Cardiac septum (tissue), 1 donor: ENCODE data around the gene PSMC4. TPM values are rescaled to one million over a fixed set of nuclear protein-coding genes. Genes with fewer than 3 reads are reported as not detected.
A peak's percentile ranks its signal among the peaks of the same experiment; 100 is the strongest.

Source experiments
- DNase-seq: peaks from one replicate; pipeline ENCODE4 v3.0.0-alpha.2; 2020; ENCODE audit warnings: low spot score
- intact Hi-C: fragments of 100-400 bp; cut with DNase I; formaldehyde crosslinking; loops from one replicate; pipeline ENCODE4 v1.14.0; 2022
- long read RNA-seq: library from polyadenylated mRNA; unstranded; transcript quantifications from one replicate; pipeline ENCODE4 v2.0.0, GENCODE V29; 2021
- total RNA-seq: library from RNA; stranded (reverse); fragmentation: NEBNext Ultra II Directional; extraction: Animal tissue kit (Norgen Biotek cat#: 25700); gene quantifications from one replicate; pipeline ENCODE4 v1.2.1, GENCODE V29; 2021
- donor health status: DM: no; HTN: no; CAD: no.

Gene PSMC4
- 70.2 TPM for total RNA-seq
- long read RNA-seq, transcript PSMC4-201 (11 exons, 1,591 nt), result major isoform, 99 of 113 reads
- long read RNA-seq, partial matches to known transcripts, result 6 of 113 reads
- long read RNA-seq, other reads (novel, unspliced or antisense), result 5 of 113 reads

DNA sequence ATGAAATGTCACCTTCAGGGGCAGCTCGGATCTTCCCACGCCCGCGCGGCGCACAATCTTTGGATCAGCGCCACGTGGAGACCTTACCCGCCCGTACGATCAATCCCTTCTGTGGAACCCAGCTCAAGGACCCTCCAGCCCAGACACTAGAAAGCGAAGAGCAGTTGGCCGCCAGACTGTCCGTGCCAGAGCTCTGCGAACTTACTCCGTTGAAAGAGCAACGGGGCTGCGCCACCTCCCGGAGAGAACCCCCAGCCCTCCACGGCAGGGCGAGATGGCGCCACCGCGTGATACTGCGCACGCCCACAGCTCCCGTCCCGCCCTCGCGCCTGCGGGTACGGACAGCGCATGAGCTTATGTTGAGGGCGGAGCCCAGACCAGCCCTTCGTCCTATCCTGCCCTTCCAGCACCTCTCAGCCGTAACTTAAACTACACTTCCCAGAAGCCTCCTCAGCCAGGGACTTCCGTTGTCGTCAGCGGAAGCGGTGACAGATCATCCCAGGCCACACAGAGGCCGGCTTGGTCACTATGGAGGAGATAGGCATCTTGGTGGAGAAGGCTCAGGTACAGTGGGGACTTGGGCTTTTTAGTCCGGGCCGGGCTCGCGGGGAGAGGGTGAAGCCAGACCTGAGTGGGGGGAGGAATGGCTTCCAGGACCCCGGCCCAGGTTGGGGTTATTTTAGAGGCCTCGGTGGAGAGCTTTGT lies at the start of gene PSMC4:
PSMC4 (plus strand) TSS at position 491 of the 705 bp plus-strand sequence; CDS start at position 529, 38 bp downstream.
- intact Hi-C loops, result loop anchor here (1.0 to 10.0 kb wide), 3 partner anchors 25 to 176 kb away; partner anchors contain the start of gene FBL
- peak; percentile 99 for DNase-seq

DNA sequence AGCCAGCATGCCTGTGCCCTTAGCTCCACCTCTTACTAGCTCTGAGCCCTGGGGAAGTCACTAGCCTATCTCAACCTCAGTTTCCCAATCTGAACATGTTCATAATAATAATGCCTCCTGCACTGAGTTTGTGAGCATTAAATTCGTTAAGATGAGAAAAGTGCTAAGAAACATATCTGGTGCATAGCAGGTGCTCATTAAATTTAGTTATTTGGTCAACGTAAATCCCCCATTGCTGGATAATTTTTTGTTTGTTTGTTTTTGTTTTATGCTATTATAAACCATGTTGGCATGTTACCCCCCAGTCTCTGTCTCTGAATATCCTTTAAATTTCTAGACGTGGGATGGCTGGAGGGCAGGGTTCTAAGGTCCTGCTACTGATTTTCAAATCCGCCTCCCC lies 47.1 kb upstream of the PSMC4 start:
- DNase-seq, result no peak
- intact Hi-C loops, result no loop called here

DNA sequence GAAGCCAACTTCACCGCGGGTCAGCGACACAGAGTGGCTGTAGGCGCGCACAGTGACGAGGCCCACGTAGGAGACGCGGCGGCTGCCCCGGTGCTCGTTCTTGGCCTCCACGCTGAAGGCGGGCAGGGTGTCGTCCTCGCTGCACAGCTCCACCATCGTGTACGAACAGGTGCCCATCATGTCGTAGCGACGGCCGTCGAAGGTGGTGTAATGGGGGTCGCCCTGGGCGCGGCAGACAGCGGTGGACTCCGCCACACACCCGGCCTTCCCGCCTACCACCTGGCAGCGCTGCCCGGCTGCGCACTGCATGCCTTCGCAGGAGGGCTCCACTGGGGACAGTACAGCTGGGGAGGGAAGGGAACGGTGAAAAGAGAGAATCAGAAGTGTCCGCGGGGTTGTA lies 46.6 kb upstream of the PSMC4 start:
- no peak for DNase-seq
- intact Hi-C loops, result no loop called here

DNA sequence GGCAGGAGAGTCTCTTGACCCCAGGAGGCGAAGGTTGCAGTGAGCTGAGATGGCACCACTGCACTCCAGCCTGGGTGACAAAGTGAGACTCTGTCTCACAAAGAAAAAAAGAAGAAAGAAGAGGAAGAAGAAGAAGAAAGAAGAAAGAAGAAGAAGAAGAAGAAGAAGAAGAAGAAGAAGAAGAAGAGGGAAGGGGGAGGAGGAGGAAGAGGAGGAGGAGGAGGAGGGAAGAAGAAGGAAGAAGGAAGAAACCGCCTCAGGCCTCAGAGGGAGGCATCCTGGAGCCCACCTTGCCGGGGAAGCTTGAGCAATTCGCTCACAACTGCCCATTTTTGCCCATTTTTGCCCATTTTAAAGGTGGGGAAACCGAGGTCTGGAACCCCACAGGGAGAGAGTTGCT lies 46.0 kb upstream of the PSMC4 start:
- DNase-seq, result no peak
- intact Hi-C loops, result no loop called here

DNA sequence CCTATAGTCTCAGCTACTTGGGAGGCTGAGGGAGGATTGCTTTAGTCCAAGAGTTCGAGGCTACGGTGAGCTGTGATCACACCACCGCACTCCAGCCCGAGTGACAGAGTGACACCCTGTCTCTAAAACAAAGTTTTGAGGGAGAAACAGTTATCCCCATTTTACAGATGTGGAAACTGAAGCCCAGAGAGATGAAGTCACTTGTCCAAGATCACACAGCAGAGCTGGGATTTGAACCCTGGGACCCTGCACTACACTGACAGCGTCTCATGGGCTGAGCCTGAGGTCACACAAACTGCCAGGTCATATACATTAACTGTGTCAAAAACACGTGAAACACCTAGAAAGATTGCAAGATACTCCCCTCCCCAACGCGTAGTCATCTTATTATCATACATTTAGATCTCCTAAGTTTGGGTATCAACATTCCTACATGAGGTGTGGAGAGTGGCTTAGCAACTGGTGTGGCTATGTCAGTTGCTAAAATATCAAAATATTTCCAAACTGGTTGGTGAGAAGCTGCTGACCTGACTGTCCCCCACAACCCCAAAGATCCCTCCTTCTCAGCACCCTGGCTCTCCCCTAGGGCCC lies 44.7 kb upstream of the PSMC4 start:
- intact Hi-C loops, result no loop called here
- peak; percentile 31 for DNase-seq

DNA sequence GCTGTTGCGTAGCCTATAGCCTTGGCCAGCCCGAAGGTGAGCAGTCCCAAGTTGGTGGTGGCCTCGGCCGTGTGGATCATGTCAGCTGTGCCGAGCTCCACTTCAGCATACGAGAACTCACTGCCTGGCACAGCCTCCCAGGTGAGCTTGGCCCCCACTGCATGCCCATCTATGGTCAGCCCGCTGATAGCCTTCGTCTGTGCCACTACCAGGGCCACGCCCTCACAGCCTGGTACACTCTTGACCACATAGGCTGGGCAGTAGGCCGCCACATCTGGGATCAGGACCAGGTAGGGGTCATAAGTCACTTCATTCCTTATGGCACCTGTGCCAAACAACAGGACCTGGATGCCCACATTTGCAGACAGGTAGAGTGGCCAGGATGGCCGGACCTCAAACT lies 43.9 kb upstream of the PSMC4 start:
- intact Hi-C loops, result no loop called here
- peak; percentile 63 for DNase-seq

DNA sequence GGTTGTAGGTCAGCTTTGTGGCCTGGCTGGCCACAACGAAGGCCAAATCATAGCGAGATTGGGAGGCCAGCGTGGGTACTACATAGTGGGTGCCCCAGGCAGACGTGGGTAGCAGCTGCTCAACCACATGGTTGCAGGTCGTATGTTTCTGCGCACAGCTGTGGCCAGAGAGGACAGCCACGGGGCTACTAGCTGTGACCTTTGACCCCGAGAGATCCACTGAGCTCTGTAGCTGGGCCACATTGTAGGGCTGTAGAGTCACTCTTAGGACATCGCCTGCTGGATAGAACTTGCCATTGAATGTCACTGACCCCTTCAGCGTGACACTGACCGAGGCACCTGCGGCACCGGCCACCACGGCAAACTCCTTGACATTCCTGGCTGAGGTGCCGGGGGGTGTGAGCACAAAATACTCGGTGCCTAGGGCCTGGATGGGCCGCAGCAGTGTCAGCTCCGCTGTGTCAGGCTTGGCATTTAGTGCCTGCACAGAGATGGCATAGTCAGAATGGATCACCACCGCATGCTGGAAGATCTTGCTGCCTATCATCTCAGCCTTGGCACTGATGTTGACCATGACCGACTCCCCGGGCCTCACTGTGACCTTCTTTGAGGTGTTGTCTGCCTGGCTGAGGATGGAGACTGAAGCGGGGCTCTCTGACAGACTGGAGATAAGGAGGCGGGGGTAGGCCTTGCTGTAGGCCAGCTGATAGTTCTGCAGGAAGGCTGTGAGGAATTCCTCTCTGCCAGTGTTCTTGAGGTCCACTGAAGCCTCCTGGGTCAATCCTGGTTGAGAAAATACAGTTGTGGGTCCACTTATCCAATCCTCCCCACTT lies 43.2 kb upstream of the PSMC4 start:
- intact Hi-C loops, result no loop called here
- DNase-seq, result peak; percentile 39

DNA sequence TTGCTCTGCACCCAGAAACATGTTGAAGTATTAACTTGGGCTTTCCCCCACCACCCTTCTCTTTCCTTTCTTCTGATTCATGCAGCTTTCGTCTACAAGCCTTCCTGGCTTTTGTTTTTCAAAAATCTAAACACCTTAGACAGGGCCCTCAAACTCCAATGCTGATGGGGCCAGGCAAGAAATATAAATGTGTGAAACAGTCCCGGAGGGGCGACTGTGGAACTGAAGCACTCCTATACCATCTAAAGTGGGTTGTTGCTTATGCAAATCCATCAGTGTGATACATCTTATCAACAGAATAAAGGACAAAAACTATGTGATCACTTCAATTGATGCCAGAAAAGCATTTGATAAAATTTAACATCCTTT lies 42.6 kb upstream of the PSMC4 start:
- DNase-seq, result peak; percentile 59
- intact Hi-C loops, result no loop called here

DNA sequence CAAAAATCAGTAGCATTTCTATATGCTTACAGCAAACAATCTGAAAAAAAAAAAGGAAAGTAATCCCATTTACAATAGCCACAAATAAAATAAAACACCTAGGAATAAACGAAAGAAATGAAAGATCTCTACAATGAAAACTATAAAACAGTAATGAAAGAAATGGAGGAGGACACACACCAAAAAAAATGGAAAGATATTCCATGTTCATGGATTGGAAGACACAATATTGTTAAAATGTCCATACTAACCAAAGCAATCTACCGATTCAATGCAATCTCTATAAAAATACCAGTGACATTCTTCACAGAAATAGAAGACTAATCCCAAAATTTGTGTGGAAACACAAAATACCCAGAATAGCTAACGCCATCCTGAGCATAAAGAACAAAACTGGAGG lies 41.2 kb upstream of the PSMC4 start:
- intact Hi-C loops, result no loop called here
- no peak for DNase-seq

DNA sequence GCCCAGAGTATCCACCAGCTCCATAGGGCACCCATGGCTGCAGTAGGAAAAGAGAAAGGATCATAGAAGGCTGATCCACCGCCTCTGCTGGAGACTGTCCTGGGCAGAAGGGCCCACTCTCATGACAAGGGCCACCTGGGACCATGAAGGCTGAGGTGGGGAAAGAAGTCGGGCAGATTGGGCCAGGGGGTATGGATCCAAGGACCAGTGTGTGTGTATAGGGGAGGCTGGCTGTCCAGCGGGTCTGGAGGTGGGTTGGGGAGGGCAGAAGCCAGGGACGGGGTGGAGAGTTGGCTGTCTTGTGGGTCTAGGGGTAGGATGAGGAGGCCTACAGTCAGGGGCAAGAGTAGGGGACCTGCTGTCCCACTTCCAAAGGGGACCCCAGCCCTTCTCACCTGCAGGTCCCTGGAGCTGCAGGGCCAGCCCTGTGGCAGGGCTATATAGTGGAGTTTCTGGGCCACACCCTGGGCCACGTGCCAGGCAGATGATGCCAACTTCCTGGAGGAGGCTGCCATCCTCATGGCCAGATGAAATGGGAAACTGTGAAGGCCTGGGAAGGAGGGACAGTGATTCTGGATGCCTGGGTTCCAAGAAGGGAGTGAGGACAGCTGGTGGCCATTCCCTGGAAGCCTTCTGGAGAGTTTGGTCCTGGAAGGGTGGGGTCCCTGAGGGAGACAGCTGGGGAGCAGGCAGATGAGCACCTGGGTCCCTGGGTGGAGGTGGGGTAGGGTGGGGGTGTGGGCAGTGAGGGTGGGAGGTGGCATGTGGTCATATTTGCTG lies 36.2 kb upstream of the PSMC4 start, which contains the start of gene FCGBP:
FCGBP (minus strand) TSS at position 51 of the 780 bp plus-strand sequence.
- DNase-seq, result no peak

DNA sequence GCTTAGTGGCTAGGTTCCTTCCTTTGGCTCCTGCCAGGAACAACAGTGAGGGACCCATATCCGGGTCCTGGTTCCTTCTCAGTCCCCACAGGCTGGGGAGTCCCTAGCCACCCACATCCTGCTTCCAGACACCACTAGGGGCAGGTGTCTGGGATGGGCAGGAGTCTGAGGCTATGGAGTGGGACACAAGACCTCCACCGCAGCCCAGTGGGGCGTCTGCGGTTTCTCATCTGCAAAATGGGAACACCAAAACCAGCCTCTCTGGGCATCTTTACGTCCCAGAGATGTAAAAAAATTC lies 35.7 kb upstream of the PSMC4 start:
- DNase-seq, result no peak
- intact Hi-C loops, result no loop called here

More for the DNA sequence above, 36.2 kb upstream of the PSMC4 start, which contains the start of gene FCGBP:
- intact Hi-C loops, result no loop called here

DNA sequence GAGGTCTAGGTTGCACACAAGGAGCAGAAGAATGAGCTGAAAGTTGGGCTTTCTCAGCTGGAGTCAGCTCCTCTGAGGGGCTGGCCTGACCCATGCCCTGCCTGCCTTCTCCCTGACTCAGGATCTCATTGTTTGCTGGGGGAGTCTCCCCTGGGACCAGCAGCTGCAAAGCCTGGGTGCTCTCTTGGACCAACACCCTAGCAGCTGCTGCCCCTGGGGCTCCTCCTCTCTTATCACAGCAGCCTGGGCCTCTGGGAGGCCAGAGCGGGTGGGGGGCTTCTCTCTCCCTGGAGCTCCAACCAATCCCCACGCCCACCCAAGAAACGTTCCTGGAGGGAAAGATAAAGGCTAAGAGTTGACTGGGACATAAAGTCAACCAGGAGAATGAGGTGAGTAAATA lies 34.9 kb upstream of the PSMC4 start:
- DNase-seq, result no peak
- intact Hi-C loops, result no loop called here

DNA sequence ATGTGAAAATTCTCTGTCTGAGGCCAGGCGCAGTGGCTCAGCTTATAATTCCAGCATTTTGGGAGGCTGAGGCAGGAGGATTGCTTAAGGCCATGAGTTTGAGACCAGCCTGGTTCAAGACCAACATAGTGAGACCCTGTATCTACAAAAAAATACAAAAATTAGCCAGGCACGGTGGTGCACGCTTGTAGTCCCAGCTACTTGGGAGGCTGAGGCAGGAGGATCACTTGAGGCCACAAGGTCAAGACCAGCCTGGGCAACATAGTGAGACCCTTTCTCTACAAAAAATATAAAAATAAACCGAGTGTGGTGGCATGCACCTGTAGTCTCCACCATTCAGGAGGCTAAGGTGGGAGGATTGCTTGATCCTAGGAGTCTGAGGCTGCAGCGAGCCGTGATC lies 34.3 kb upstream of the PSMC4 start:
- no peak for DNase-seq
- intact Hi-C loops, result no loop called here

DNA sequence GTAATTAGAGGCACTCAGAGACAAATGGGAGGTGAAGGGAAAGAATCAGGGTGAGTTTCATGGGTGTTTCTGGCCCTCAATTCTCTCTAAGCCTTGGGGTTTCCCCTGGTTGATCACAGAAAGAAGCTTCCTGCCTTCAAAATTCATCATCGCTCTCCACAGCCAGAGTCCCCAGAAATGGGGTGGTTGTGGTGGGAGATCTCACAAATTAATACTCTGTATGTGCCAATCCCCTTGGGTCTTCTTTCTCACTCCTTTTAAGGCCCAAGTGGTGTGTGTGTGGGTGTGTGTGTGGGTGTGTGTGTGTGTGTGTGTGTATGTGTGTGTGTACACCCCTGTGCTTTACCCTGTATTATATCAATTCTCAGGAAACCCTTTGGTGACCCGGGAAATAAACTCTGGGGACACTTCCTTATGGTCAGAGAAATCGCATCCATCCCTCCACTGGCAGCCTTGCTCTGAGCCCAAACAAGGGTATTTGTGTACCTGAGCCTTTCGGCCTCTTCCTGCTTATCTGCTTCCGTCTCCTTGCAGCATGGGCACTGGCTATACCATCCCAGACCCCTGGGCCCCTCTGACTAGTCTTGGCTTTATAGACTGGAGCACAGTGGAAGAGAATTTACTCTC lies 33.8 kb upstream of the PSMC4 start:
- DNase-seq, result no peak
- intact Hi-C loops, result no loop called here

DNA sequence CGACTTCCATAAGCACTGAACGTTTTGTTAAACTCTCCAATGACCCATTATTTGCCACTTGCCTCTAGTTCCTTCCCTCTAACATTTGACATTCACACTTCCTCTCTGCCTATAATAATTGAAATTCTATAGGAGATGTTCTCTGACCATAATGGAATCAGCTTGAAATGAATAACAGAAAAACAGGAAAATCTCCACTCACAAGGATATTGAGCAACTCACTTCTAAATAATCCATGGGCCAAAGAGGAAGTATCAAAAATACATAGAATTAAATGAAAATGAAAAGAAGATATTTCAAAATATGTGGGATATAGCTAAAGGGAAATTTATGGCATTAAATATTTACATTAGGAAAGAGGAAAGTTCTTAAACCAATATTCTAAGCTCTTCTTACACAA lies 33.2 kb upstream of the PSMC4 start:
- DNase-seq, result no peak
- intact Hi-C loops, result no loop called here

DNA sequence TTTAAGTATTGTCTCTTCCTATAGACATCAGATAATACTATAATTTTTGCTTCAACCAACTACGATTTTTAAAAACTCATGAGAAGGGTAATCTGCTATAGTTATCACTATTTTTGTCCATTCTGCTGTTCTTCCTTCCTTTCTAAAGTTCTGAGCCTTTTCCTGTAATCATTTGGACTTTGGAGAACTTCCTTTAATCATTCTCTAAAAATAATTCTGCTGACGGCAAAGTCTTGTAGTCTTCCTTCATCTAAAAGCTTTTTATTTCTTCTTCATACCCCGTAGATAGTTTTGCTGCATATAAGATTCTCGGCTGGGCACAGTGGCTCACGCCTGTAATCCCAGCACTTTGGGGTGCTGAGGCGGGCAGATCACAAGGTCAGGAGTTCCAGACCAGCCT lies 31.4 kb upstream of the PSMC4 start:
- intact Hi-C loops, result no loop called here
- no peak for DNase-seq

DNA sequence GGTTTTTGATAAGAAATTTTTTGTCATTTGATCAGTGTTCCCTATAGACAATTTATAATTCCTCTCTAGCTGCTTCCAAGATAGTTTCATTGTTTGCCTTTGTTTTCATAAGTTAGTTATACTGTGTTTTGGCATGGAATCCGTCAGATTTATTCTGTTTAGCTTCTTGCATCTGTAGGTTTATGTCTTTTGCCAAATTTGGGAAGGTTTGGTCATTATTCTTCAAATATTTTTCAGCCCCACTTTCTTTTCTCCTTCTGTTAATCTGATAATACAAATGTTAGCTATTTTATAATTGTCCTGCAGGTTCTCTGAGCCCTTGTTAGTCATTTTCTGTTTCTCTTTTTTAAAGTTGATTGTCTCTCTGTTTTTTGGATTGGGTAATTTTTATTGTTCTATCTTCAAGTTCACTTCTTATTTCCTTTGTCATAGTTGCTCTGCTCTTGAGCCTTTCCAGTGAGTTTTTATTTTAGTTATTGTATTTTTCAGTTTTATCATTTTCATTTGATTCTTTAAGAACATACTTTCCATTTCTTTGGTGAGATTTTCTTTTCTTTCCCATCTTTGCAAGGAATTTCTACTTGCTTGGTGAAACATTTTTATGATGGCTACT lies 30.6 kb upstream of the PSMC4 start:
- DNase-seq, result no peak
- intact Hi-C loops, result no loop called here

DNA sequence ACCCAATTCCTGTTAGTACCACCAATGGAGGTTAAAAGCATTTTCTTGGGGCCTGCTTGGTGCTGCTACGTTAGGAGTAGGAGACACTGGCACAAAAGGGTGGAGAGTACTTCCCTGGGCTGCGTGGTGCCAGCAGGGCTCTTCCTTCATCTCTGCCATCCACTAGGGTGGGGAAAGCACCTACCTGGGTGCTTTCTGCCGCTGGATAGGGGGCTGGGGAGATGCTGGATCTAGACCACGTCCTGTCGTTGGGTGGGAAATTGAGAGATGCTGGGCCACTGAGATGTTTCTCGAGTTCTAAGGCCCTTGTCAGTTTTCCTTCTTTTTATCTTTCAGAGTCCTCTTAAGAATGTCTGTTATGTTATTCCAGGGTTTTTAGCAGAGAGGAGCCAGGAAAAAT lies 29.8 kb upstream of the PSMC4 start:
- intact Hi-C loops, result no loop called here
- no peak for DNase-seq
